ENCODE results near the gene ZDHHC22. TPM values are rescaled to one million over a fixed set of nuclear protein-coding genes. Genes with fewer than 3 reads are reported as not detected.

ZDHHC22 gene
- total RNA-seq, 1 experiment from 2014 or later, result under 0.01 TPM

- DNase-seq (ENCODE audit: low read depth), result no peak
Observed at GRCh38 chr14:77157740-77158139, 16.1 kb upstream of the ZDHHC22 start.

GRCh38 chr14:77155083-77155482, 13.5 kb upstream of the ZDHHC22 start:
- DNase-seq (ENCODE audit: low read depth), result no peak

- DNase-seq (ENCODE audit: low read depth), result no peak
Observed at GRCh38 chr14:77154421-77154820, 12.8 kb upstream of the ZDHHC22 start.

GRCh38 chr14:77153802-77154201, 12.2 kb upstream of the ZDHHC22 start:
- no peak for DNase-seq (ENCODE audit: low read depth)

- peak; percentile 36 for DNase-seq (ENCODE audit: low read depth)
Observed at GRCh38 chr14:77151918-77152588, 10.5 kb upstream of the ZDHHC22 start.

- DNase-seq (ENCODE audit: low read depth), result no peak
Observed at GRCh38 chr14:77151245-77151644, 9.7 kb upstream of the ZDHHC22 start.

- no peak for DNase-seq (ENCODE audit: low read depth)
Observed at GRCh38 chr14:77148510-77149231, 7.1 kb upstream of the ZDHHC22 start.

GRCh38 chr14:77145975-77146740, 4.6 kb upstream of the ZDHHC22 start:
- no peak for DNase-seq (ENCODE audit: low read depth)

GRCh38 chr14:77144412-77145115, 3.0 kb upstream of the ZDHHC22 start:
- no peak for DNase-seq (ENCODE audit: low read depth)

- DNase-seq (ENCODE audit: low read depth), result no peak
Observed at GRCh38 chr14:77143071-77143470, 1.5 kb upstream of the ZDHHC22 start.

- DNase-seq (ENCODE audit: low read depth), result no peak
Observed at GRCh38 chr14:77142005-77142800, 612 bp upstream of the ZDHHC22 start.

GRCh38 chr14:77140359-77141213, 1.0 kb downstream of the ZDHHC22 start:
- DNase-seq (ENCODE audit: low read depth), result no peak

- no peak for DNase-seq (ENCODE audit: low read depth)
Observed at GRCh38 chr14:77139540-77140358, 1.8 kb downstream of the ZDHHC22 start.

- DNase-seq (ENCODE audit: low read depth), result no peak
Observed at GRCh38 chr14:77139022-77139421, 2.6 kb downstream of the ZDHHC22 start.

GRCh38 chr14:77133720-77134338, 7.8 kb downstream of the ZDHHC22 start:
- DNase-seq (ENCODE audit: low read depth), result peak; percentile 32

- no peak for DNase-seq (ENCODE audit: low read depth)
Observed at GRCh38 chr14:77131871-77132486, 9.6 kb downstream of the ZDHHC22 start.

GRCh38 chr14:77131206-77131605, 10.4 kb downstream of the ZDHHC22 start:
- no peak for DNase-seq (ENCODE audit: low read depth)

GRCh38 chr14:77130386-77130785, 11.2 kb downstream of the ZDHHC22 start:
- DNase-seq (ENCODE audit: low read depth), result no peak
